GM12878 (cell line): ENCODE results near the gene AKAP9. TPM values are rescaled to one million over a fixed set of nuclear protein-coding genes. Genes with fewer than 3 reads are reported as not detected.
A peak's percentile ranks its signal among the peaks of the same experiment; 100 is the strongest.

ENCODE experiments used
- ATAC-seq: fragments of 200-7000 bp; cut with Tn5 transposase; 3 replicates; pipeline ENCODE4 v1.9.1; 2020; ENCODE audit warnings: mild to moderate bottlenecking, moderate library complexity
- BruUV-seq: library from RNA; stranded (reverse); fragments of 400-500 nt; replicated peaks from 2 replicates; lab custom pipeline; 2021; lab: Mats Ljungman, UMichigan
- CTCF ChIA-PET: fragments of 300-600 bp; sonication (Branson Sonifier 250); formaldehyde crosslinking; extraction: SDS; loops from one replicate; lab custom pipeline; 2021; ENCODE audit warnings: inconsistent platforms; lab: Yijun Ruan, JAX
- POLR2A ChIA-PET: fragments of 350-600 bp; formaldehyde crosslinking; extraction: SDS; loops from one replicate; lab custom pipeline; 2021; ENCODE audit warnings: inconsistent platforms; lab: Charles Lee
- RAD21 ChIA-PET: fragments of 300-600 bp; sonication (Branson Sonifier 250); formaldehyde crosslinking; loops from one replicate; lab custom pipeline; 2023; ENCODE audit warnings: antibody characterized with exemption; ENCODE audit not compliant: unreplicated experiment; lab: Charles Lee
- SMC1A ChIA-PET: fragments of 300-600 bp; sonication (Branson Sonifier 250); formaldehyde crosslinking; loops from one replicate; lab custom pipeline; 2023; ENCODE audit not compliant: unreplicated experiment, uncharacterized antibody; lab: Charles Lee
- DNase-seq: peaks from one replicate; pipeline ENCODE4 v3.0.0-alpha.2; 2011; ENCODE audit warnings: low read depth, low spot score
- FAIRE-seq: peaks from 3 replicates; lab custom pipeline; 2011; peaks lifted over from hg19 to GRCh38; lab: Jason Lieb, UNC
- H2AFZ ChIP-seq: 2 replicates; pipeline ENCODE4 v1.6.0; 2011; ENCODE audit warnings: low read depth, low read length, control low read depth; ENCODE audit not compliant: control insufficient read depth
- H3K27ac ChIP-seq: 2 replicates; pipeline ENCODE4 v1.5.1; 2011; ENCODE audit warnings: control low read depth; ENCODE audit not compliant: control insufficient read depth, insufficient read depth
- H3K27me3 ChIP-seq, 2 experiments: replicated peaks in 1 of 2; 2 replicates each; pipeline versions ENCODE4 v1.6.0 to v1.6.1; 2011; ENCODE audit warnings: low read length in 1 of 2; ENCODE audit not compliant: control insufficient read depth in 2 of 2, insufficient read depth in 2 of 2
- H3K36me3 ChIP-seq, 2 experiments: 2 replicates each; pipeline ENCODE4 v1.5.1; 2011; ENCODE audit warnings: low read length in 1 of 2; ENCODE audit not compliant: control insufficient read depth in 2 of 2, insufficient read depth in 2 of 2
- H3K4me1 ChIP-seq: 2 replicates; pipeline ENCODE4 v1.6.1; 2011; ENCODE audit warnings: mild to moderate bottlenecking, low read length, moderate library complexity, mixed read lengths; ENCODE audit not compliant: control insufficient read depth, insufficient read depth
- H3K4me2 ChIP-seq: 2 replicates; pipeline ENCODE4 v1.6.0; 2011; ENCODE audit warnings: control low read depth; ENCODE audit not compliant: control insufficient read depth, insufficient read depth
- H3K4me3 ChIP-seq: fragments of 200-600 bp; sonication (generic); 2 replicates; pipeline ENCODE4 v1.5.1; 2016
- H3K79me2 ChIP-seq: 2 replicates; pipeline ENCODE4 v1.6.0; 2011; ENCODE audit warnings: low read length; ENCODE audit not compliant: control insufficient read depth, insufficient read depth
- H3K9ac ChIP-seq: 2 replicates; pipeline ENCODE4 v1.8.0; 2011; ENCODE audit warnings: low read length, control low read depth, mixed read lengths; ENCODE audit not compliant: control insufficient read depth, insufficient read depth
- H3K9me3 ChIP-seq: replicated peaks from 3 replicates; pipeline ENCODE4 v1.5.1; 2011; ENCODE audit warnings: mild to moderate bottlenecking, low read length; ENCODE audit not compliant: control insufficient read depth, insufficient read depth
- H4K20me1 ChIP-seq: 2 replicates; pipeline ENCODE4 v1.6.0; 2011; ENCODE audit not compliant: control insufficient read depth, insufficient read depth
- BMI1 ChIP-seq: fragments of 450-650 bp; IDR thresholded peaks from 2 replicates; pipeline ENCODE4 v1.6.1; 2016; ENCODE audit warnings: mild to moderate bottlenecking, moderate library complexity, borderline replicate concordance
- BRCA1 ChIP-seq: IDR thresholded peaks from 2 replicates; pipeline ENCODE4 v1.6.1; 2011; ENCODE audit warnings: low read depth, low read length, improper control_type of control experiment
- CHD4 ChIP-seq: fragments of 200-600 bp; sonication (generic); IDR thresholded peaks from 2 replicates; pipeline ENCODE4 v1.6.1; 2016; ENCODE audit warnings: mild to moderate bottlenecking
- FOXM1 ChIP-seq: IDR thresholded peaks from 2 replicates; pipeline ENCODE4 v1.6.1; 2012; ENCODE audit warnings: low read depth, mild to moderate bottlenecking, inconsistent platforms, low read length, moderate library complexity
- HDAC2 ChIP-seq: fragments of 200-600 bp; sonication (generic); IDR thresholded peaks from 2 replicates; pipeline ENCODE4 v1.6.1; 2017
- HDAC6 ChIP-seq: fragments of 200-600 bp; sonication (generic); IDR thresholded peaks from one replicate; pipeline ENCODE4 v1.8.0; 2017; ENCODE audit warnings: antibody characterized with exemption; ENCODE audit not compliant: unreplicated experiment
- KAT2A ChIP-seq: conservative IDR thresholded peaks from 2 replicates; pipeline ENCODE4 v1.6.1; 2011; ENCODE audit warnings: low read depth, low read length; ENCODE audit not compliant: control insufficient read depth
- MTA2 ChIP-seq: fragments of 450-650 bp; IDR thresholded peaks from 2 replicates; pipeline ENCODE4 v1.6.1; 2016; ENCODE audit warnings: low read depth, mild to moderate bottlenecking, moderate library complexity
- NFIC ChIP-seq: IDR thresholded peaks from 2 replicates; pipeline ENCODE4 v1.6.1; 2012; ENCODE audit warnings: low read depth, mild to moderate bottlenecking, inconsistent platforms, low read length, moderate library complexity
- NFYA ChIP-seq: IDR thresholded peaks from 2 replicates; pipeline ENCODE4 v1.6.1; 2011; ENCODE audit warnings: low read depth, mild to moderate bottlenecking, low read length, improper control_type of control experiment, borderline replicate concordance
- NR2C1 ChIP-seq: fragments of 450-650 bp; IDR thresholded peaks from 2 replicates; pipeline ENCODE4 v1.6.1; 2017; ENCODE audit warnings: antibody characterized with exemption, mild to moderate bottlenecking, moderate library complexity
- NR2F1 ChIP-seq: fragments of 450-650 bp; conservative IDR thresholded peaks from 2 replicates; pipeline ENCODE4 v1.6.1; 2017; ENCODE audit warnings: mild to moderate bottlenecking
- PAX5 ChIP-seq: IDR thresholded peaks from 2 replicates; pipeline ENCODE4 v1.6.1; 2011; ENCODE audit warnings: low read depth, low read length, borderline replicate concordance
- RB1 ChIP-seq: fragments of 450-650 bp; formaldehyde crosslinking; IDR thresholded peaks from 2 replicates; pipeline ENCODE4 v1.6.1; 2017; ENCODE audit warnings: mild to moderate bottlenecking, borderline replicate concordance
- RBBP5 ChIP-seq: fragments of 200-600 bp; sonication (generic); conservative IDR thresholded peaks from 2 replicates; pipeline ENCODE4 v1.6.1; 2016
- RELB ChIP-seq: fragments of 450-650 bp; IDR thresholded peaks from 2 replicates; pipeline ENCODE4 v1.6.1; 2017; ENCODE audit warnings: low read depth, mild to moderate bottlenecking, moderate library complexity
- SIX5 ChIP-seq: IDR thresholded peaks from 2 replicates; pipeline ENCODE4 v1.6.1; 2011; ENCODE audit warnings: mild to moderate bottlenecking, low read depth, low read length, moderate library complexity; ENCODE audit not compliant: severe bottlenecking
- SMAD5 ChIP-seq: IDR thresholded peaks from 2 replicates; pipeline ENCODE4 v1.6.1; 2016; ENCODE audit warnings: antibody characterized with exemption, low read depth
- SMARCA5 ChIP-seq: fragments of 450-650 bp; IDR thresholded peaks from 2 replicates; pipeline ENCODE4 v1.6.1; 2017; ENCODE audit warnings: mild to moderate bottlenecking
- SP1 ChIP-seq: IDR thresholded peaks from one replicate; pipeline ENCODE4 v1.6.1; 2011; ENCODE audit warnings: low read depth, low read length
- SUZ12 ChIP-seq: fragments of 200-600 bp; sonication (generic); IDR thresholded peaks from one replicate; pipeline ENCODE4 v1.6.1; 2018; ENCODE audit warnings: antibody characterized with exemption, mild to moderate bottlenecking; ENCODE audit not compliant: unreplicated experiment
- WRNIP1 ChIP-seq: IDR thresholded peaks from 2 replicates; pipeline ENCODE4 v1.6.1; 2011; ENCODE audit warnings: low read depth, low read length, improper control_type of control experiment, borderline replicate concordance
- YBX1 ChIP-seq: fragments of 450-650 bp; IDR thresholded peaks from 2 replicates; pipeline ENCODE4 v1.6.1; 2016; ENCODE audit warnings: antibody characterized with exemption
- YY1 ChIP-seq: IDR thresholded peaks from 2 replicates; pipeline ENCODE4 v1.6.1; 2011; ENCODE audit warnings: low read depth, mild to moderate bottlenecking, low read length
- ZNF217 ChIP-seq: fragments of 450-650 bp; IDR thresholded peaks from 2 replicates; pipeline ENCODE4 v1.6.1; 2017; ENCODE audit warnings: antibody characterized with exemption, mild to moderate bottlenecking
- ZNF622 ChIP-seq: fragments of 450-650 bp; IDR thresholded peaks from 2 replicates; pipeline ENCODE4 v1.6.1; 2017; ENCODE audit warnings: mild to moderate bottlenecking, inconsistent platforms
- WGBS: methylation state at CpG from one replicate; pipeline ENCODE4 v1.1.6; 2016; ENCODE audit warnings: low lambda C conversion rate; ENCODE audit not compliant: insufficient replicate concordance, insufficient coverage; ENCODE audit errors: missing lambda C conversion rate; 5-methylcytosine and 5-hydroxymethylcytosine counted together
- in situ Hi-C: fragments of 300-500 bp; cut with MboI; formaldehyde crosslinking; loops from 9 replicates; pipeline ENCODE4 v1.14.3; 2018; ENCODE audit warnings: mixed read lengths
- intact Hi-C: fragments of 100-400 bp; cut with micrococcal nuclease; formaldehyde crosslinking; loops from one replicate; pipeline ENCODE4 v1.14.2; 2022; ENCODE audit not compliant: unreplicated experiment
- polyA plus RNA-seq, 11 experiments: library from polyadenylated mRNA; depleted of rRNA in 4 of 11; unstranded in 6 of 11; stranded (reverse) in 5 of 11; fragments of >200 nt; fragmentation: Nextera tagmentation in 4 of 11; fragmentation: Illumina TruSeq in 1 of 11; extraction: Ambion mirVana in 4 of 11; extraction: Trizol in 1 of 11; gene quantifications; 1 replicate in 1 of 11; 2 replicates in 10 of 11; pipeline versions ENCODE4 v1.2.1 to v1.2.3, GENCODE V29; 2011 to 2016; ENCODE audit warnings: inconsistent platforms in 2 of 11, missing spikeins in 2 of 11, low read depth in 1 of 11
- total RNA-seq, 4 experiments: library from RNA; depleted of rRNA in 3 of 4; stranded (reverse); fragments of >200 nt in 3 of 4; fragmentation: Illumina TruSeq in 1 of 4; extraction: Trizol in 1 of 4; gene quantifications; 2 replicates each; pipeline versions ENCODE4 v1.2.1 to v1.2.3, GENCODE V29; 2013 to 2021

AKAP9 gene
- total and polyA plus RNA-seq, 10 of the 15 experiments (the other 5 are each of a cell fraction or from before 2014, with no cell fraction given): 21.1 to 62.8 (median 31.6) TPM

GRCh38 chr7:92134271-92135051 lies 193.8 kb downstream of the AKAP9 start, which contains the start of gene CYP51A1:
Gene CYP51A1, minus strand, starts transcription at chr7:92134477. Its CDS starts 113 bp downstream, at chr7:92134364.
- peaks cover 0 to 3% of the 10 kb centered on the region in 2 experiments; a peak in 1 of 4 replicates for H3K36me3 ChIP-seq
- H2AFZ ChIP-seq: peak within 1 kb of the TSS; percentile 99
- FAIRE-seq (peak; percentile 65), ATAC-seq (peak; percentile 90), DNase-seq (peak; percentile 76)
- ChIA-PET SMC1A (interaction anchor here (1.5 to 2.0 kb wide), 3 partner anchors 10 to 313 kb away, joined by 3 to 11 read pairs (median 8); partner anchors contain the start of gene GATAD1), RAD21 (interaction anchor here (1.4 kb wide), 1 partner anchor 112 kb away, joined by 5 read pairs; the partner anchor contains the start of genes ANKIB1 and KRIT1), CTCF (interaction anchor here (0.6 to 2.5 kb wide), 6 partner anchors 8 to 1789 kb away, joined by 3 to 9 read pairs (median 3); no protein-coding TSS in a partner anchor), POLR2A (interaction anchor here (0.5 to 2.0 kb wide), 11 partner anchors 9 to 394 kb away, joined by 3 to 8 read pairs (median 5); partner anchors contain the start of genes AKAP9, ANKIB1, KRIT1 and PEX1)
- peaks cover 50% of the 10 kb centered on the region for H3K79me2 ChIP-seq
- no TSS peak for BruUV-seq
- no peaks in the 10 kb centered on the region; the same call in 2 of the 3 replicates for H3K9me3 ChIP-seq
- H3K4me1 ChIP-seq: peaks cover 3% of the 10 kb centered on the region; the same call in 1 of the 2 replicates
- H3K9ac ChIP-seq: peak within 1 kb of the TSS; percentile 94
- H4K20me1 ChIP-seq: no peaks in the 10 kb centered on the region
- intact Hi-C loops: loop anchor here (2.0 to 5.0 kb wide), 4 partner anchors 113 to 314 kb away; partner anchors contain the start of genes AKAP9, ANKIB1, KRIT1 and MTERF1
- H3K27me3 ChIP-seq: no peaks in the 10 kb centered on the region
- peak within 1 kb of the TSS; percentile 93 for H3K4me2 ChIP-seq
- 1% methylated on average over 73 of the region's 73 CpGs for WGBS
- peak within 1 kb of the TSS; percentile 79 for H3K4me3 ChIP-seq
- in situ Hi-C loops: no loop called here
- peak within 1 kb of the TSS; percentile 99 for H3K27ac ChIP-seq
- no peak for TF ChIP-seq YBX1
- no peak for TF ChIP-seq CHD4
- TF ChIP-seq SP1: peak; percentile 83
- peak; percentile 98 for TF ChIP-seq RB1
- no peak for TF ChIP-seq NFIC
- TF ChIP-seq RBBP5: no peak
- TF ChIP-seq SMARCA5: no peak
- TF ChIP-seq HDAC6: peak; percentile 68
- no peak for TF ChIP-seq KAT2A
- TF ChIP-seq SMAD5: no peak
- peak; percentile 78 for TF ChIP-seq MTA2
- TF ChIP-seq YY1: peak; percentile 43; the same call in 1 of the 2 replicates
- no peak for TF ChIP-seq WRNIP1
- TF ChIP-seq HDAC2: no peak
- no peak for TF ChIP-seq ZNF622
- TF ChIP-seq RELB: peak; percentile 88
- TF ChIP-seq SUZ12: no peak
- no peak for TF ChIP-seq FOXM1
- TF ChIP-seq ZNF217: peak; percentile 56; the same call in 1 of the 2 replicates
- TF ChIP-seq SIX5: no peak
- TF ChIP-seq BMI1: no peak
- TF ChIP-seq NR2C1: peak; percentile 43; the same call in 1 of the 2 replicates
- TF ChIP-seq BRCA1: peak; percentile 56; the same call in 1 of the 2 replicates
- TF ChIP-seq NFYA: no peak
- TF ChIP-seq PAX5: peak; percentile 25; the same call in 1 of the 2 replicates
- TF ChIP-seq NR2F1: peak; percentile 86
